ENCODE results near the gene RASA3. TPM values are rescaled to one million over a fixed set of nuclear protein-coding genes. Genes with fewer than 3 reads are reported as not detected.

Gene RASA3
- total RNA-seq, 3 donors from 2014 or later, result 7.9 to 19.0 (median 8.4) TPM

DNA sequence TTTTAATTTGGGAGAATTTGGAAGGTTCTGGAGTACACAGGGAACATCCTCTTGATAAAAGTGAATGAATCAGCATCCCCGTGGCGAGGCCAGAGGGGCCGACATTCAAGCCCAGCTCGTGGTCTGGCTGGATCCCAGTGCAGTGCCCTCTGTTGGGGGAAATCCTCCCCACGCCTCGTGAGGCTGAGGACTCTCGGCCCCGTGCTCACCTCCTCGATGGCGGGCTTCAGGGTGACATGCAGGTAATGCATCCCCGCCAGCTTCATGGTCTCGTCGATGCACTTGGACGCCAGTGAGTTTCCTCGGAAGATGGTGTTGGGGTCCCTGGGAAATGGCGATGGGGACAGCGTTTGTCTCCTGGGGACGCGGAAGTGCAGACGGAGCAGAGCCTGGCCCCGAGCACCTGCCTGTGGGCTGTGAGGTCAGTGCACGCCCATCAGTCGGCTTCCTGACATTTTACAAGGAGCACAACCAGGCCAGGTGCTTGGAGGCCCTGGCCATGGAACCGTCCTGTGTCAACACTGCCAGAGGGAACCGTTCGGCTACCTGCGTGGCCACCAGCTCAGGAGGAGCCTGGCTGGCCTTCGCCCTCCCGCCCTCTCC lies 115.3 kb downstream of the RASA3 start:
- Histone ChIP-seq H3K4me1 (ENCODE audit: low read depth) (no peaks in the 10 kb centered on the region), H3K36me3 (ENCODE audit: low read depth) (no peaks in the 10 kb centered on the region), H3K4me3 (no peak overlapping the region), H3K9me3 (no peaks in the 10 kb centered on the region)
- ATAC-seq (no peak), DNase-seq (no peak)
- TF ChIP-seq, protein P1, sequence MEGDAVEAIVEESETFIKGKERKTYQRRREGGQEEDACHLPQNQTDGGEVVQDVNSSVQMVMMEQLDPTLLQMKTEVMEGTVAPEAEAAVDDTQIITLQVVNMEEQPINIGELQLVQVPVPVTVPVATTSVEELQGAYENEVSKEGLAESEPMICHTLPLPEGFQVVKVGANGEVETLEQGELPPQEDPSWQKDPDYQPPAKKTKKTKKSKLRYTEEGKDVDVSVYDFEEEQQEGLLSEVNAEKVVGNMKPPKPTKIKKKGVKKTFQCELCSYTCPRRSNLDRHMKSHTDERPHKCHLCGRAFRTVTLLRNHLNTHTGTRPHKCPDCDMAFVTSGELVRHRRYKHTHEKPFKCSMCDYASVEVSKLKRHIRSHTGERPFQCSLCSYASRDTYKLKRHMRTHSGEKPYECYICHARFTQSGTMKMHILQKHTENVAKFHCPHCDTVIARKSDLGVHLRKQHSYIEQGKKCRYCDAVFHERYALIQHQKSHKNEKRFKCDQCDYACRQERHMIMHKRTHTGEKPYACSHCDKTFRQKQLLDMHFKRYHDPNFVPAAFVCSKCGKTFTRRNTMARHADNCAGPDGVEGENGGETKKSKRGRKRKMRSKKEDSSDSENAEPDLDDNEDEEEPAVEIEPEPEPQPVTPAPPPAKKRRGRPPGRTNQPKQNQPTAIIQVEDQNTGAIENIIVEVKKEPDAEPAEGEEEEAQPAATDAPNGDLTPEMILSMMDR (IDR thresholded peaks at IDR 0.05), result no peak
- intact Hi-C loops (cut with DNase I, micrococcal nuclease), result no loop called here

DNA sequence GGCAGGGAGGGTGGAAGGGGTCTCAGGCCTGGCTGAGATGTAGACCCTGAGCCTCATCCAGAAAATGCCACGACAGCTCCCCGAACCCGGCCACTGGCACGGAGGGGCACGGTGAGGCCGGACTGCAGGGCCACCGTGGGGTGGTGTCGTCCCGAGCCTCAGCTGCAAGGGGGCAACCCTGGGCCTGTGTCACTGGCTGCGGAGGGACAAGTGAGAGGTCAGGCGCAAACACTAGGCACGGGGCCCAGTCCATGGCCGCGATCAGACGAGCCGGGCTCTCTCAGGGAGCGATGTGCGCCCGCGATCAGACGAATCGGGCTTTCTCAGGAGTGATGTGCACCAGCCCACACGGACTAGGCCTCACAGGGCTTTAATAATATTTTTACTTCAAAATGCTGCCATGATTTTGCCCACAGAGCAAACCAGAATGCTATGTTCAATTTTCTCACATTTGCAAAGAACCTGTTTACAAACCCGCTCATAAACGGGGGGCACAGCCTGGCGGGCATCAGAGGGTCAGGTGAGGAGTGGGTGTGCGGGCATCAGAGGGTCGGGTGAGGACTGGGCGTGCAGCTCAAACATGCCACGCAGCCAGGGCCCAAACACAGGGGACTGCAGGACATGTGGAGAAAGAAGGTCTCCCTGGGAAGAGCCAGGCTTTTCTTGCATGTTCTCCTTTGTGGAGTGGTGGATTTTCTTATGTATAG lies 115.9 kb downstream of the RASA3 start:
- TF ChIP-seq, protein P1 (IDR thresholded peaks at IDR 0.05), result no peak
- ATAC-seq (no peak), DNase-seq (peak in 1 of 3 donors; percentile 42)
- intact Hi-C loops (cut with DNase I, micrococcal nuclease), result no loop called here
- no peak overlapping the region for H3K4me3 ChIP-seq
- no peaks in the 10 kb centered on the region for H3K9me3 ChIP-seq
- H3K36me3 ChIP-seq (ENCODE audit: low read depth), result no peaks in the 10 kb centered on the region
- H3K4me1 ChIP-seq (ENCODE audit: low read depth), result no peaks in the 10 kb centered on the region

DNA sequence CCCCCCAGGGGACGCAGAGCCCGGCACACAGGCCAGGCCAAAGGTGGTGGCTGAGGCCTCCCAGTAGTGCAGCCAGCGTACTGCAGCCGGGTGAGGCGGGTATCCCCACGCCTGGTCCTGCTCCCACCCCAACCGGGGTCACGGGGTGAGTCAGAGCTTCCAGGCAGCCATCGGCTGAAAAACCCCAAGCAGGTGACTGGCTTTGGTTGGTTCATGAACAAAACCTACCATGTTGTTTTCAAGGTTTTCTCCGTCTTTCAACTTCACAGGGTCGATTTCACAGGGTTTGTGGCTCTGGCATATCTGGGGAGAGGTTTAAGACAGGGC lies 116.5 kb downstream of the RASA3 start:
- DNase-seq (no peak), ATAC-seq (no peak)
- H3K4me3 ChIP-seq, result no peak overlapping the region
- TF ChIP-seq, protein P1 (IDR thresholded peaks at IDR 0.05), result no peak
- no peaks in the 10 kb centered on the region for H3K36me3 ChIP-seq (ENCODE audit: low read depth)
- no peaks in the 10 kb centered on the region for H3K4me1 ChIP-seq (ENCODE audit: low read depth)
- intact Hi-C loops (cut with DNase I, micrococcal nuclease), result no loop called here
- H3K9me3 ChIP-seq, result no peaks in the 10 kb centered on the region

DNA sequence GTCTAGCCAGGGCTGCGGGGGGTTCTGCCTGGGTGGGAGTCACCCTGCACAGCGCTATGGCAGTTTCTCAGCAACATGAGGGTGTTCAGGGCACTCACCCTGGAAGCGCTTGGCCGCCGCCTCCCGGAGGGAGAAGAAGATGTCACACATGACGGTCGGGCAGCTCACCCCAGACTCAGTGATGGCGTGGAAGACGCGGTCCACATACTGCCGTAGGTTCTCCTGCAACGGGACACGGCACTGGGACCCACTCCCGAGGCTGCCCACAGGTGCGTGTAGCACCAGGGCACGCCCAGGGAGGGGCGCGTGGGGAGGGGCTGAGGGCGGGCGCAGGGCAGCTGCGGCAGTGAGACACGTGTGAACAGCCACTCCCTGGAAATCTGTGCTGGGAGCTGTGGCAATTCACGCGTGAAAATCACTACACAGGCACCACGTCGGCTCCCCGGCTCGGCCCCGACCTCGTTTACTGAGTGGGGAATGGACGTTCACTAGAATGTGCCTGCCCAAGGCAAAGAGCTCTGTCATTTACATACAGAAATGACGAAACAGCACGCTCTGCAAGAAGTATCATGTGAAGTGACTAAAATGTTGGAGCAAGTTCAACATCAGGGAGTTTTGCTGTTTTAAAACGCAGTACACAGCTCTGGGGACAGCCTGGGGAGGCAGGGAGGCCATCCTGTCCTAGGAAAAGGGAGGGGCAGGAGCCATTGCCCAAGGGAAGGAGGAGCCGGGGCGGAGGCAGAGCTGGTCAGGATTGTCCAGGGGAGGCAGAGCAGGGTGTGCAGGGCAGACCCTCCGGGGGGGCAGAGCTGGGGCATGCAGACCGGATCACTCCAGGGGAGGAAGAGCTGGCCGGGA lies 117.1 kb downstream of the RASA3 start:
- no peaks in the 10 kb centered on the region for H3K36me3 ChIP-seq (ENCODE audit: low read depth)
- H3K4me1 ChIP-seq (ENCODE audit: low read depth), result no peaks in the 10 kb centered on the region
- peak; percentile 44 to 73 (median 61) for DNase-seq
- TF ChIP-seq, protein P1 (IDR thresholded peaks at IDR 0.05), result no peak
- no peak overlapping the region for H3K4me3 ChIP-seq
- ATAC-seq, result peak; percentile 88
- H3K9me3 ChIP-seq, result no peaks in the 10 kb centered on the region
- intact Hi-C loops (cut with DNase I, micrococcal nuclease), result no loop called here

DNA sequence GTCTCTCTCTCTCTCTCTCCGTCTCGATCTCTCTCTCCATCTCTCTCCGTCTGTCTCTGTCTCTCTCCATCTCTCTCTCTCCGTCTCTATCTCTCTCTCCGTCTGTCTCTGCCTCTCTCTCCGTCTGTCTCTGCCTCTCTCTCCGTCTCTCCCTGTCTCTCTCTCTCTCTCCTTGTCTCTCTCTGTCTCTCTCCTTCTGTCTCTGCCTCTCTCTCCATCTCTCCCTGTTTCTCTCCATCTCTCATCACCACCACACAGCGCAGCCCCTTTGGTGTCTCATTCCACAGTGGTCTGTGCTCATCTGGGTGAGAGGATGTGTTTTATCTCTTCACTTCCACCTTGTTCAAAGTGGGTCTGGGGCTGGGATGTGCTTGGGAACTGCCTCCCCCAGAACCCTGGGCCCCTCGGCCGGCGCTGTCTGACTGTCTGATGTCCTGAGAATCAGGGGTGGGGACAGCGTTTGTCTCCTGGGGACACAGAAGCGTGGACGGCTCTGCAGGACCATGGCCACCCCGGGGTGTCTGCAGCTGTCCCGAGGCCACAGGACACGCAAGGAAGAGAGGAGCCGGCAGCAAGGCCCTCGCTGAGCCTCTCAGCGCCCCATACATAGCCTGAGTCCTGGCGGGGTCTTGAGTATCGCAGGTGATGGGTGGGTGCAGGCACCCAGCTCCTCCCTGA lies 118.3 kb downstream of the RASA3 start:
- no peaks in the 10 kb centered on the region for H3K9me3 ChIP-seq
- intact Hi-C loops (cut with DNase I, micrococcal nuclease), result no loop called here
- peak in 1 of 3 donors; percentile 44 for DNase-seq
- no peak overlapping the region for H3K4me3 ChIP-seq
- no peak for ATAC-seq
- H3K4me1 ChIP-seq (ENCODE audit: low read depth), result no peaks in the 10 kb centered on the region
- TF ChIP-seq, protein P1 (IDR thresholded peaks at IDR 0.05), result no peak
- H3K36me3 ChIP-seq (ENCODE audit: low read depth), result no peaks in the 10 kb centered on the region

All from mucosa of descending colon (tissue), 3 donors.